CD4-positive, alpha-beta T cell treated with Interleukin-15 for 4 hours (primary cell): ENCODE measurements around the gene BBC3.

ENCODE experiments used
- DNase-seq: peaks from one replicate; pipeline ENCODE4 v3.0.0-alpha.2; 2020; ENCODE audit warnings: low spot score

The BBC3 gene

DNA sequence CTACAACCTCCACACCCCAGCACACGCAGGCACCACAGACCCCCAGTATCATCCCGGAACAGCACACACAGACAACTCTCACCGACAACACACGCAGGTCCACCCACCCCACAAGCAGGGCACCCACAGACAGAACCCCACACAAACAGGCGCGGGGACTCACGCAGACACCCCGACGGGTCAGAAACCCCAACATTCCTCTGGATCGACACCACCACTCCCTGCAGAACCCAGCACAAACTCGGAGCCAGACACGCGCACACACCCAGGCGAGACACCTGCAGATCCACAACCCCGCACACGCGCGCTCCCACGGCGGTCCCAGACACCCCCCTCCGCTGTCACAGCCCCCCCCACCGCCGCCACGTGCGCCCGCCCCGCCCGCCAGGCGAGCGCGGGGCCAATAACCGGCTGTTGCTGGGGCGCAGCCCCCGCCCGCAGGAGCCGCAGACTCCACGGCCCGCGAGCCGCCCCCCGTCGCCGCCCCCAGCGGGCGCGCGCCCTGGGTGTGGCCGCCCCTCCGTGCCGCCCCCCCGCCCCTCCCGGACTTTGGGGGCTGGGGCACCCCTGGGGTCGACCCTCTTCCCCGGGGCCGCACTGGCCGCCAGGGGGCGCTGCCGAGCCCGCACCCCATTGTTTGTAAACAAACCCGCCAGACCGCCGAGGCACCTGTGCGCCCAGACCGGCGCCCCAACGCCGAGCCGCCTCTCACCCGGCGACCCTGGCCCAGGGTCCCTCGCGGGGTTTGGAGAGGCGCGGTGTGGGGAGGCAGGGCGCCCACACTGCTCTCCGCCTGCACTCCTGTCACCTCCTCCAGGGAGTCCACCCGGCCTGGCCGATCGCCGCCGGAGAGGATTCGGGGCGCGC lies 712 bp downstream of the BBC3 start:
- DNase-seq: peak; percentile 79

DNA sequence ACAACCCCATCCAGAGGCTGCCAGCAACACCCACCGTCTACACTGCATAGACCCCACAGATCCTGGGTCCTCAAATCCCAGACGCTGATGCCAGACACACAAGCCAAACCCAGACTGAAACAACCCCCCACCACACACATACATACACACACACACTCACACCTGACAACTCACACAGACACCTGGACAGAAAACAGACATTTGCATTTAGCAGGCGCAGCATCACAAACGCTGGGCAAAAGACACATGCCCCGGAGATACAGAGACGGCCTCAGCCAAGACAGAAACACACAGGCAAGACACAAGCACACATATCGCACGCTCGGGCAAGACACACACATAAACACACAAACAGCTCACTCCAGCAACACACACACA lies 1.3 kb downstream of the BBC3 start:
- no peak for DNase-seq

DNA sequence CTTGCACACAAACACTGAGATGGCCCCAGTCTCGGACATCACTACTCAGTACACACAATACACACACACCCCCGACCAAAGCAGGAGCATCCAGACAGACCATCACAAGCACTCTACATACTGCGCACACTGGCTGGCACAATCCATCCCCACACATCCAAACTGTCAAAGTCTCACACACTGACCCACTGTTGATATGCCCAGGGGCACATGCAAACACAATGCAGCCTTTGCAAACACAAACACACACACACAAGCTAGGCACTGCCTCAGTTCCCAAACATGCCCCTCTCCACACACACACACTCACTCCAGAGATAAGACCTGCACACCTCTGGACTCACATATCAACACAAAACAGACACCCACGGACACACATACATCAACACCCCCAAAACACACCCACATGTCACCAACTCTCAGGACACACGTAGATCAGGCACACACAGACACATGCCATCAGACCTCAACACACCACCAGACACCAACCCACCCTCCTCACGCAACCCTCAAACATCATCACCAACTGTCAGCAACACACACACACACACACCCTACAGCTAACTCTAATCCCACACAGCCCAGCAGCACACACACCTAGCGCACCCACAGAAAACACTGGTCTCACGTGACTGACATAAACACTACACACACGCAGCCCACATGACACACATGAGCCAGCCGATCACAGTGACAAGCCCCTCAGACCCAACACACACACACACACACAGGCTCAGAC lies 1.9 kb downstream of the BBC3 start:
- peak; percentile 52 for DNase-seq

DNA sequence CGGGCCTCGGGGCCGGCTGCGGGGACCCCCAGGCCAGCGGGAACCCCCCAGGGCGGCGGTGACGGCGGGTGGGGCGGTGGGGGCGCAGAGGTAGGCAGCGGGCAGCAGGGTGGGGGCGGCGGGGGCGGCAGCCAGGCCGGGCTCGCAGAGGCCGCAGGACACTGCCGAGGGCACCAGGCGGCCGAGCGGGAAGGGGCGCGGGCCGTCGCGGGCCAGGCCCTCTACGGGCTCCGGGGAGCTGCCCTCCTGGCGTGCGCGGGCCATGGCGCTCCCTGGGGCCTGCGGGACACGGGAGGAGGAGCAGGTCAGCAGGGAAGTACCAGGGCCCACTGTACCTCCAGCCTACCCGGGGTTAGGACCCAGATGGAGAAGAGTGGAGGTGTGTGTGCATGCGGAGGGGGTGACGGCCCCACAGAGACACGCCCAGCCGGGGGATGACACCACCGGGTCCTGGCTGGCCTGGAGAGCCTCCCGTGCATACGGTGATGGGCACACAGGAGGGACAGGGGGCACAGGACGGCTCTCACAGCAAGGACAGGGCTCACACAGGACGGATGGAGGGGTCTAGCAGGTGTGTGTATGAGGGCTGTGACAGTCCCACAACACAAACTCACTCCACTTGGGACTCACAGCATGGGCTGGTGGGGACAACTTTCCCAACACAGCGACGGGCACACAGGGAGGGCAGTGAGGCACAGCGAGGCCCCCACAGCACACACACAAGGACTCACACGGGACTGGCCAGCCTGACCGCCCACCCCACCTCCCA lies 2.6 kb downstream of the BBC3 start:
- no peak for DNase-seq

DNA sequence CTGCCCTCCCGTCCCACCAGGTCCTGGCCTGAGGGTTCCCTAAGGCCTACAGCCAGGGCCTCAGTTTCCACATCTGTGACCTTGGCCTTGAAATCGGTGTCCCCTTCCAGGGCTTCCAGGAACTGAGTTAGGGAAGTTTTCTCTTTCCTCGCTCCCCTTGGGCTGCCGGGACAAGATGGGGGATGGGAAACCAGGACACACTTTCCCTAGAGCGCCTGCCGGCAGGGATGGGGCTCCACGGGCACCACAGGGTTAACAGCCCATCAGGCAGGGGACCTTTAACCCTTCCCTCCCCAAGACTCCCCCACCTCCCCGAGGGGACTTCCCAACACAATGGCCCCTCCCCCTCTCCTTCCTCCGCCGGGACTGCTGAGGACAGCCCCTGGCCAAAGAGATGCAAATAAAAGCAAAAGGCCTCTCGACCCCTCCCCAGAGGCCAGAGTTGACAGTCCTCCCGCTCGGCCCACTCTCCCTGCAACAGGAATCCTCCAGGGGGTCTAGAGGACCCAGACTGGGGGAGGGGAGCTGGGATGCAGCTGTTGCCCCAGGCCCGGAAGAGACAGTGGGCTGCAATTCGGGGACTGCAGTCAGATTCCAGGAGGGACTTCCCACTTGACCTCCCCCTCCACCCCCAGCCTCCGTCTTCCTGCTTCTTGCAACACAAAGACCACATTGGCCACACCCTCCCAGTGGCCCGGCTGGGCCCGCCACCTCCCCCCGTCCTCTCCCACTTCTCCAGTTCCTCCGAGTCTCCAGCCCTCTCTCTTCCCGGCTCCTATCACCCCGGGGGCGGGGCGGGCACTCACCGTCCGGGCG lies 3.4 kb downstream of the BBC3 start:
- no peak for DNase-seq

DNA sequence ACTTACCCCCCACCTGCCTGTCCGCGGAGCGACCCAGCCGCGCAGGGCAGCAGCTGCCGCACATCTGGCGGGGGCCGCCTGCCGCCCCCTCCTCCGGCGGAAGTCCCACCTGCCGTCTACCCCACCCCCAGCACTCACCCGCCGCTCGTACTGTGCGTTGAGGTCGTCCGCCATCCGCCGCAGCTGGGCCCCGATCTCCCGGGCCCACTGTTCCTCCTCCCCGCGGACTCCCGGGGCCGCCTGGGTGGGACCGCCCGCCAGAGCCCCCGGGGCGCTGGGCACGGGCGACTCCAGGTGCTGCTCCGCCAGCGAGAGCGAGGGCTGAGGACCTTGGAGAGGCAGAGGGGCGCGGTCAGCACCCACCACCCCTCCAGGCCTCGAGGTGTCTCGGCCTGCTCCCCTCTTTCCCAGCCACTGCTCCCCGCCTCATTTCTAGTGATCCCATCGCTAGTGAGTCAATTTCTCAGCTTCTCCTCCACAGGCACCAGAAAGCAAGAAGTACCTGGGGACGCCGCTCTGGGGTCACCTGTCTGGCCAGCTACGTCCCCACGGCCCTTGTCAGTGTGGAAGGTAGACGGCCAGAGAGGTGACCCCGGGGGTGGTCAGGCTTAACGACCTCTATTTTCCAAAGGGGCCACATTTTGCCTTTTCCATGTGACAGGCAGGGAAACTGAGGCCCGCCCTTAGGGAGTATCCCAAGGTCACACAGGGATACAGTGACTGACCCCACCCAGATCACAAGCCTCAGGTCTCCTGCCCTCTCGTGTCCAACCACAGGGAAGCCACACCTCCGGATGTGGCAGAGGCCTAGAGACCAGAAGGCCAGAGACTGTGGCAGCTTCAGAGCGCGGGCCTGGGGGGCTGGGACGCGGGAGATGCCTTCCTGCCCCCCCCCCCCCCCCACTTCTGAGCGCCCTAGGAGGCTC lies 4.3 kb downstream of the BBC3 start:
- peak; percentile 56 for DNase-seq

DNA sequence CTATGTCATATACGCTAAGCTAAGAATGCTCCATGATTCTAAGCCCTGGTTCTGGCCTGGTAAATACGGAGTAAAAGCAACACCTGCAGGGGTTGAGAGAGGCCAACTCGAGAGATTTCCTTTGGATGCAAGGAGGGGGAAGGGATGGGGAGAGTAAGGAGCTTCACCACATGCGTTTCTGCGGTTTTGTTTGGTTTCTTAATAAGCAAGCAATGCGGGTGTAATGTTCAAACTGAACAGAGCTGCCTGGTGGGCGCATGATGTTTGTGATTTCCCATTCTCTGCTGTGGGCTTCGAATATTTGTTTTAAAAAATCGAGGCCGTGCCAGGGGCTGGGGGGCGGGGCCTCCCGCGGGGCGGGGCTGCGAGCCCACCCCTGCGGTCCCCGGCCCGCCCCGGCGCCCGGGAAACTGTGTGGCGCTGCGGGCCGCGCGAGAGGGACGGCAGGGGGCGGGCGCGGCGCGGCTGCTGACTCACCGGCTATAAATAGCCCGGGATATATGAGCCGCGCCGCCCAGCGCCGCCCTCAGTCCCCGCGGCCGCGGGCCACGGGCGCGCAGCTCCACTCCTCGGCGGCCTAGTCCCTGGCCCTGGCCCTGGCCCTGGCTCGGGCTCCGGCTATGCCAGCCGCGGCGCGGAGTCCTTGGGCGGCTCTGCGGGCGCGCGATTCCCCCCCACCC lies 5.1 kb downstream of the BBC3 start:
- DNase-seq: peak; percentile 88

GRCh38 chr19:47221890-47222289 lies 9.1 kb downstream of the BBC3 start:
- DNase-seq: no peak

DNA sequence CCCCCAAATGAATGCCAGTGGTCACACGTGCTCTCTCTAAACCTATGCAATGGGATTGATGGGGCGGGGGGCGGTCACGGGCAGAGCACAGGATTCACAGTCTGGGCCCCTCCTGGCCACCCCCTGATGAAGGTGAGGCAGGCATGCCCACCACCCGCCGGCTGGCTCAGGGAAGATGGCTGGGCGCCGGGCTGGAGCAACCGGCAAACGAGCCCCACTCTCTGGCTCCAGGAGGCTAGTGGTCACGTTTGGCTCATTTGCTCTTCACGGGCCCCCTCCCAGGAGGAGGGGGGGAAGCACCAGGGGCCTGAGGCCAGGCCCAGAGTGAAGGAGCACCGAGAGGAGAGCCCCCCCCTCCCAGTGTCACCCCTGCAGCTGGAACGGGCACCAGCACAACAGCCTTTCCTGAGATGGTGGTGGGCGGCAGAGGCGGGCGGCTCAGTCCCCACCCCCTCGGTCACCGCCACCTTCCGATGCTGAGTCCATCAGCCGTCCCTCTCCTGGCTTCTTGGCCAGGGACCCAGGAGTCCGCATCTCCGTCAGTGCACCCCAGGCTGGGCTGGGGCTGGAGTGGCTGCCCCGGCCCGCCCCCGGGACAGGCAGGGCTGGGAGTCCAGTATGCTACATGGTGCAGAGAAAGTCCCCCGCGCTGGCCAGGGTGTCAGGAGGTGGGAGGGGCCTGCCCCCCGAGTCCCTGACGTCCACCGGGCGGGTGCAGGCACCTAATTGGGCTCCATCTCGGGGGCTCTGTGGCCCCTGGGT lies 9.7 kb downstream of the BBC3 start:
- DNase-seq: no peak

DNA sequence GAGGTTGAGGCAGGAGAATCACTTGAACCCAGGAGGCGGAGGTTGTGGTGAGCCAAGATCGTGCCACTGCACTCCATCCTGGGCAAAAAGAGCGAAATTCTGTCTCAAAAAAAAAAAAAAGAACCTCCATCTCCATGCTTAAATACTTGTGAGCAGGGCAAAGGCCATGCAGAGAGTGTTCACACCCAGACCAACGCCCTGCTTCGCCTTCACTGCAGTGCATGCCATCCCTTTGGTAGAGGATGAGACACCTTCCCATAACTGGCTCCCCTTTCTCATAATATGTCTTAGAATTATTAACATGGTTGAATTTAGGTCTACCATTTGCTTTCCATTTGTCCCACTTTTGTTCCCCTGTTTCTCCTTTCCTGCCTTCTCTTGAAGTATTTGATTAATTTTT lies 15.4 kb downstream of the BBC3 start:
- DNase-seq: no peak

DNA sequence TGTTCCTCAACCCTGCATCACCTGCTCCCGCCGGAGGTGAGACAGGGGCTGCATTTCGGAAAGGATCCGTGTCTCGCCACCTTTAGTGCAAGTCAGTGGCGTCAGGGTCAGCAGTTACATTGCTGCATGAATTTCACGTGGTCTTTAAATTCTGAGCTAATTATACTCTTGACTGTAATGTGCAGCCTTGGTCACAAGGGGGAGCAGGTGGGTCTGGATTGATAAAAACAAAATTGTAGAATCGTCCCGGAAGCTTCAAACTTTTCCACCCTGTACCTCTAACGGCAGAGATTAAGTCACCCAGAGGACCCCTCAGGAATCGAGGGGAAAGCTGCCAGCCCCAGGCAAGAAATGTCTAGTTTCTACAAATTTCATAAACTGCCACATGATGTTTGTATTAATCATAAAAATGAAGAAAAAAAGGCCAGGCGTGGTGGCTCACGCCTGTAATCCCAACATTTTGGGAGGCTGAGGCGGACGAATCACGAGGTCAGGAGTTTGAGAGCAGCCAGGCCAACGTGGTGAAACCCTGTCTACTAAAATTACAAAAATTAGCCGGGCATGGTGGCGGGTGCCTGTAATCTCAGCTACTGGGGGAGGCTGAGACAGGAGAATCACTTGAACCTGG lies 20.2 kb downstream of the BBC3 start:
- peak; percentile 84 for DNase-seq

DNA sequence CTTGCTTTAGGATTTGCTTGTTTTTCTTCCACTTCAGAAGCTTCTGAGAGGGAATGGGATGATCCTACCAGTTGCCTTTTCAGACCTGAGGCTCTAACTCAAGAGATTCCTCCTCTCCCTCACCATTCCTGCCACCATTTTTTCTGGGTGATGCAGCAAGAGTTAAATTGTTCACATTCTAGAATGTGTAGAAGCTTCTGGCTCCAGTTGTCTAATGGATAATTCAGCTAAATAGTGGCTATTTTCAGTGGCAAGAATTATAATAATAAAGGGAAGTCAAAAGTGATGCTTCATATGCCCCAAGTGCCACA lies 20.9 kb downstream of the BBC3 start:
- no peak for DNase-seq

- no peak for DNase-seq
Measured at GRCh38 chr19:47209319-47210179, 21.4 kb downstream of the BBC3 start.

DNA sequence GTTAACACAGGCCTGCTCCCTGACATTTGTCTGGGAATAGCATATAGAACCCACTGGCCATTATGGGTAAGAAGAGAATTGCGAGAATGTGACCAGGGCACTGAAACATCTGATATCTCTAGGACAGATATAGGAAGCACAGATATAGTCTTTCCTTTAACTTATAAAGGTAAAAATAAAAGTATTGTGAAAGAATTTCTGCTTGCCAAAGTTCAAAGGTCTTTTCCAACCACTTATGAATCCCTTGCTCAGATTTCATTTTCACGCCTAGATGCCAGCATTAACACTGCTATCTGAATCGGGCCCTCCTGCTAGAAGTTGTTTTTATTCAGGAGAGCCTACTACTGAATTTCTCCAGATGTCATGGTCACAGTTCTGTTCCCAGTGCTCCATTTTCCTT lies 27.7 kb downstream of the BBC3 start:
- DNase-seq: no peak

DNA sequence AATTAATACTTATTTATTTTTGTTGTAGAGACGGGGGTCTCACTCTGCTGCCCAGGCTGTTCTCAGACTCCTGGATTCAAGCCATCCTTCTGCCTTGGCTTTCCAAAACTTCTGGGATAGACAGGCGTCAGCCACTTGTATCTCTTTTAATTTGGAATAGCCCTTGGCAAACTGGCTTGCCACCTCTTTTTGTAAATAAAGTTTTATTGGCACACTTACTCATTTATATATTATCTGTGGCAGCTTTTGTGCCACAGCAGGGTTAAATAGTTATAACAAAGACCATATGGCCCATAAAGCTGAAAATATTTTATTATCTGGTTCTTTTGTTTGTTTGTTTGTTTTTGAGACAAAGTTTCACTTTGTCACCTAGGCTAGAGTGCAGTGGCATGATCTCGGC lies 30.5 kb downstream of the BBC3 start:
- no peak for DNase-seq

DNA sequence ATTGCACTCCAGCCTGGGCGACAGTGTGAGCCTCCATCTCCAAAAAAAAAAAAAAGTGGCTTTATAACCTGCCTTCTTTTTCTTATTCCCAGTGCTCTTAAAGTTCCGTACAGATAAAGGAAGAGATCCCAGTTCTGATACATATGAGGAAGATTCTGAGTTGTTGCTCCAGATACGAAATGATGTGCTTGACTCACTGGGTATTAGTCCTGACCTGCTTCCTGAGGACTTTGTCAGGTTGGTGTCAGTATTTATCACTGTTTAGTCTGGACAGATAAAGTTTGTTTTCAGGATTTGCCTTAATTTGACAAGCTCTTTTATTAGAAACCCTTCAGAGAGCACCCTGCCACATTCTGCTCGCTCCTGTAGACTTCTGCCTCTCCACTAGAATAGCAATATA lies 33.9 kb downstream of the BBC3 start:
- no peak for DNase-seq

DNA sequence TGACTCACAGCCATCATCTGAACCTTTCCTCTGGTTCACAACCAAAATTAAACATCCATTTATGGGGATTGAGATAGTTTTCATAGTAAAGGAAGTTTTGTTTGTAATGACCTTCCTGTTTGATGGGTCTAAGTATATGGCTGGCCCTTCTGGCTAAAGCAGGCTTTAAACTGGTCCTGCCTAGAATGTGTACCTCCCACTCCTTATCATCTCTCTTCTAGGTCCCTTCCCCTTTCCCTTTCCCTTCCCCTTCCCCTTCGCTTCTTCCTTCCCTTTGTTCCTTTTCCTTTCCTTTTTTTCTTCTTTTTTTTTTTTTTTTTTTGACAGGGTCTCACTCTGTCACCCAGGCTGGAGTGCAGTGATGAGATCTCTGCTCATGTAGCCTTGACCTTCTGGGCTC lies 35.6 kb downstream of the BBC3 start:
- no peak for DNase-seq

- DNase-seq: peak; percentile 68
Measured at GRCh38 chr19:47190167-47190727, 40.8 kb downstream of the BBC3 start.
